Glomerular endothelial cell (primary cell): Measurements from ENCODE around the gene NCAPD2. TPM values are rescaled to one million over a fixed set of nuclear protein-coding genes. Genes with fewer than 3 reads are reported as not detected.

Experiments
- DNase-seq: peaks from one replicate; pipeline ENCODE4 v3.0.0-alpha.2; 2011; ENCODE audit warnings: low read depth, low spot score; ENCODE audit errors: extremely low read depth
- total RNA-seq: library from RNA; depleted of rRNA; stranded (reverse); fragments of >200 nt; gene quantifications from 2 replicates; pipeline ENCODE4 v1.2.3, GENCODE V29; 2015

The NCAPD2 gene, protein sequence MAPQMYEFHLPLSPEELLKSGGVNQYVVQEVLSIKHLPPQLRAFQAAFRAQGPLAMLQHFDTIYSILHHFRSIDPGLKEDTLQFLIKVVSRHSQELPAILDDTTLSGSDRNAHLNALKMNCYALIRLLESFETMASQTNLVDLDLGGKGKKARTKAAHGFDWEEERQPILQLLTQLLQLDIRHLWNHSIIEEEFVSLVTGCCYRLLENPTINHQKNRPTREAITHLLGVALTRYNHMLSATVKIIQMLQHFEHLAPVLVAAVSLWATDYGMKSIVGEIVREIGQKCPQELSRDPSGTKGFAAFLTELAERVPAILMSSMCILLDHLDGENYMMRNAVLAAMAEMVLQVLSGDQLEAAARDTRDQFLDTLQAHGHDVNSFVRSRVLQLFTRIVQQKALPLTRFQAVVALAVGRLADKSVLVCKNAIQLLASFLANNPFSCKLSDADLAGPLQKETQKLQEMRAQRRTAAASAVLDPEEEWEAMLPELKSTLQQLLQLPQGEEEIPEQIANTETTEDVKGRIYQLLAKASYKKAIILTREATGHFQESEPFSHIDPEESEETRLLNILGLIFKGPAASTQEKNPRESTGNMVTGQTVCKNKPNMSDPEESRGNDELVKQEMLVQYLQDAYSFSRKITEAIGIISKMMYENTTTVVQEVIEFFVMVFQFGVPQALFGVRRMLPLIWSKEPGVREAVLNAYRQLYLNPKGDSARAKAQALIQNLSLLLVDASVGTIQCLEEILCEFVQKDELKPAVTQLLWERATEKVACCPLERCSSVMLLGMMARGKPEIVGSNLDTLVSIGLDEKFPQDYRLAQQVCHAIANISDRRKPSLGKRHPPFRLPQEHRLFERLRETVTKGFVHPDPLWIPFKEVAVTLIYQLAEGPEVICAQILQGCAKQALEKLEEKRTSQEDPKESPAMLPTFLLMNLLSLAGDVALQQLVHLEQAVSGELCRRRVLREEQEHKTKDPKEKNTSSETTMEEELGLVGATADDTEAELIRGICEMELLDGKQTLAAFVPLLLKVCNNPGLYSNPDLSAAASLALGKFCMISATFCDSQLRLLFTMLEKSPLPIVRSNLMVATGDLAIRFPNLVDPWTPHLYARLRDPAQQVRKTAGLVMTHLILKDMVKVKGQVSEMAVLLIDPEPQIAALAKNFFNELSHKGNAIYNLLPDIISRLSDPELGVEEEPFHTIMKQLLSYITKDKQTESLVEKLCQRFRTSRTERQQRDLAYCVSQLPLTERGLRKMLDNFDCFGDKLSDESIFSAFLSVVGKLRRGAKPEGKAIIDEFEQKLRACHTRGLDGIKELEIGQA (N-terminal part only)
- total RNA-seq: 37.3 and 45.0 TPM in 2 replicates

DNA sequence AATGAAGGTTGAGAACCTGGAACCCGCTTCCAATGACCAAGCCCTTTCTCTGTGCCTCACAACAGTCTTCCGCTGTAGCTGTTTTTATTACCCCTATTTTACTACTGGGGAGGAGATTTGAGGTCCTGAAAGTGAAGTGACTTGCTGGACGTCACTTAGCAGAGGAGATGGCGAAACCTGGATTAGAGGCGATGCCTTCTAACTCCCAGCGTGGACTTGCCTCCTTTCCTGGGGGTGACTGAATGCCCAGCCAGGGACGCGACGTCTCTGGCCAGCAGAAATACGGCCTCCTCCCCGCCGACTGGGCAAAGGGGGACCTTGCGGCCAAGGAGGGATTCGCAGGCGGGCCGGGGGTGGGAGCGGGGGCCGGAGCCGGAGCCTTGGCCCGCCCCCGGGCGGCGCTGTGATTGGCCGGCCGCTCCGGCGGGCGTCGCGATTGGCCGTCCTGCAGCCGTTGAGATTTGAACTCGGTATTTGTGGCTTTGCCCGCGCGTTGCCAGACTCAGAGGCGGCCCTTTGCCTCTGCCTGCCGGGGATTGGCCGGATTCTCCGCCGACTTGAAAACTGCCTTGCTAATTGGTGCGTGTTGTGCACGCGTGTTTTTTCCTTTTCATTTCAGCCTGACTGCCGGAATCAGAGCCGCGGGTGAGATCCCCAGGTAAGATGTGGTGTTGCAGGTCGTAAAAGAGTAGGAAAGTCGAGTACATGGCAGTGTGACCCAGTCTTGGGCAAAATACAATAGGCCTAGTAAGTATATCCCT, at the start of gene NCAPD2:
Gene NCAPD2, plus strand, starts transcription at position 606 of the 761 bp plus-strand sequence. CDS start 997 bp downstream, outside the sequence.
- peak; percentile 82 for DNase-seq

- no peak for DNase-seq
These were observed 48.9 kb upstream of the NCAPD2 start, which contains the start of gene CD27 for GRCh38 chr12:6444704-6445688. Gene CD27 (plus strand): TSS chr12:6444955. CDS start chr12:6445096, 141 bp downstream.

- no peak for DNase-seq
These were observed 43.6 kb upstream of the NCAPD2 start for GRCh38 chr12:6450091-6450868.

DNA sequence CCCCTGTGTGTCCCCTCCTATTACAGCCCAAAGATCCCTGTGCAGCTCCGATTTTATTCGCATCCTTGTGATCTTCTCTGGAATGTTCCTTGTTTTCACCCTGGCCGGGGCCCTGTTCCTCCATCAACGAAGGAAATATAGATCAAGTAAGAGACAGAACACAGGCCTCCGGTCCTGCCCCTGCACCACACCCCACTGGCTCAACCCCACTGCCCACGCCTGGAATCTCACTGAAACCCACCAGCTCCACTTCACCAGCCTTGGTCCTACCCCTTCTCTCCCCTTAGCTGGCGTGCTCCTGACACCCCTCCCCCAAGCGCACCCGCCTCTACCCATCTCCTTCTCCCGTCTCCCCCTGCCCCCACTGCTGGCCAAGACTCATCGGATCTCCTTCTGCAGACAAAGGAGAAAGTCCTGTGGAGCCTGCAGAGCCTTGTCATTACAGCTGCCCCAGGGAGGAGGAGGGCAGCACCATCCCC, 43.0 kb upstream of the NCAPD2 start:
- no peak for DNase-seq

DNA sequence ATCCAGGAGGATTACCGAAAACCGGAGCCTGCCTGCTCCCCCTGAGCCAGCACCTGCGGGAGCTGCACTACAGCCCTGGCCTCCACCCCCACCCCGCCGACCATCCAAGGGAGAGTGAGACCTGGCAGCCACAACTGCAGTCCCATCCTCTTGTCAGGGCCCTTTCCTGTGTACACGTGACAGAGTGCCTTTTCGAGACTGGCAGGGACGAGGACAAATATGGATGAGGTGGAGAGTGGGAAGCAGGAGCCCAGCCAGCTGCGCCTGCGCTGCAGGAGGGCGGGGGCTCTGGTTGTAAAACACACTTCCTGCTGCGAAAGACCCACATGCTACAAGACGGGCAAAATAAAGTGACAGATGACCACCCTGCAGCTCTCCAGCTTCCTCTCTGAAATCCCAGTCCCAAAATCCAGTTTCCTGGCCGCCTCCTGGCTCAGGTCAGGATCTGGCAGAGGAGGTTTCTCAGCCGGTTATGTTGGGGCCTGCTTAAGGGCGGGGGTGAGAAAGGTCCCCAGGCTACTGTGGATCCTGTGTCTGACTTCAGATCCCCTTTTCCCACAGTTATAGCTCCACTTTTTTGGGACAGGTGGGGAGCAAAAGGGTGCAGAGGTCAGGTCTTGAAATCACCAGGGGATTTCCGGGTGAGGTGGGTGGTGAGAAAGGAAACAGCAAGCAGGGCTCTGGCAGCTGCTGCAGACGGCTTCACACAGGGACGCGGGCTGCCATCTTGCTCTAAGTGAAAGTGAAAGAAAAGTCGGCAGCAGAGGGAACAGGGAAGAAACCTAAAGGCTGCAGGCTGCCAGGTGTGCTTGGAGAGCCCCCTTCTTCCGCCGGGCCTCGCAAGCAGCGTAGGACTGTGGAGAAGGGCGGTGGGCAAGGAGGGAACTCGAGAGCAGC, 42.3 kb upstream of the NCAPD2 start, which contains the start of gene TAPBPL:
Gene TAPBPL, plus strand, starts transcription at position 695 of the 897 bp plus-strand sequence. CDS start 207 bp downstream, outside the sequence.
- no peak for DNase-seq

- no peak for DNase-seq
These were observed 41.5 kb upstream of the NCAPD2 start for GRCh38 chr12:6452245-6452943.

DNA sequence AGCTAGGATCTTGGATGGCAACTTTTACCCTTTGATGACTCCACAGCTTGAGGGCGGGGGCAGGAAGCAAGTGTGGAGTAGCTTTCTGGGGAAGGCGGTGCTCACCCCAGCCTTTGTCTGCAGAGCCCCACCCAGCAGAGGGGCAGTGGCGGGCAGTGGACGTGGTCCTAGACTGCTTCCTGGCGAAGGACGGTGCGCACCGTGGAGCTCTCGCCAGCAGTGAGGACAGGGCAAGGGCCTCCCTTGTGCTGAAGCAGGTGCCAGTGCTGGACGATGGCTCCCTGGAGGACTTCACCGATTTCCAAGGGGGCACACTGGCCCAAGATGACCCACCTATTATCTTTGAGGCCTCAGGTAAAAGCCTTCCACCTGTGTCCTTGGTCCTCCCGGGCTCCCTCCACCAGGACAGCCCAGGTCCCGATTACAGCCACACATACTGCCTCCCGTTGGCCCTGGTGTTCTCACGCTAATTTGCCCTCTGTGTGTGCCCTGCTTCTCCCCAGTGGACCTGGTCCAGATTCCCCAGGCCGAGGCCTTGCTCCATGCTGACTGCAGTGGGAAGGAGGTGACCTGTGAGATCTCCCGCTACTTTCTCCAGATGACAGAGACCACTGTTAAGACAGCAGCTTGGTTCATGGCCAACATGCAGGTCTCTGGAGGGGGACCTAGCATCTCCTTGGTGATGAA, 40.8 kb upstream of the NCAPD2 start:
- no peak for DNase-seq

GRCh38 chr12:6457220-6457945, 36.5 kb upstream of the NCAPD2 start:
- DNase-seq: no peak

- DNase-seq: no peak
These were observed 35.5 kb upstream of the NCAPD2 start for GRCh38 chr12:6458281-6459003.

DNA sequence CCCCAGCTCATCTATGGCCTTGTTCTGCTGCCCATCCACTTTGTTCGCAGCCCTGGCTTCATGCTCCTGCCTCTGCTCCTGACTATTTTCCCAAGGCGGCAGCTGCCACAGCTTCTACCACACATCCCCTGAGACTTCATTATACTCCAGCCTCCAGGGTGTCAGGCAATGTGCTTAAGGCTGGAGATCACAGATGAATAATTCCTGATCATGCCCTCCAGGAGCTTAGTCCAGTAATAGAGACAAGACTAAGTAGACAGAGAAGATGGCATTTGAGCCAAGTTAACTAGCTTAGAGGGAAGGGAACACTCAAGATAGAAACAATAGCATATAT, 34.9 kb upstream of the NCAPD2 start:
- no peak for DNase-seq

GRCh38 chr12:6460751-6461371, 33.0 kb upstream of the NCAPD2 start:
- no peak for DNase-seq

DNA sequence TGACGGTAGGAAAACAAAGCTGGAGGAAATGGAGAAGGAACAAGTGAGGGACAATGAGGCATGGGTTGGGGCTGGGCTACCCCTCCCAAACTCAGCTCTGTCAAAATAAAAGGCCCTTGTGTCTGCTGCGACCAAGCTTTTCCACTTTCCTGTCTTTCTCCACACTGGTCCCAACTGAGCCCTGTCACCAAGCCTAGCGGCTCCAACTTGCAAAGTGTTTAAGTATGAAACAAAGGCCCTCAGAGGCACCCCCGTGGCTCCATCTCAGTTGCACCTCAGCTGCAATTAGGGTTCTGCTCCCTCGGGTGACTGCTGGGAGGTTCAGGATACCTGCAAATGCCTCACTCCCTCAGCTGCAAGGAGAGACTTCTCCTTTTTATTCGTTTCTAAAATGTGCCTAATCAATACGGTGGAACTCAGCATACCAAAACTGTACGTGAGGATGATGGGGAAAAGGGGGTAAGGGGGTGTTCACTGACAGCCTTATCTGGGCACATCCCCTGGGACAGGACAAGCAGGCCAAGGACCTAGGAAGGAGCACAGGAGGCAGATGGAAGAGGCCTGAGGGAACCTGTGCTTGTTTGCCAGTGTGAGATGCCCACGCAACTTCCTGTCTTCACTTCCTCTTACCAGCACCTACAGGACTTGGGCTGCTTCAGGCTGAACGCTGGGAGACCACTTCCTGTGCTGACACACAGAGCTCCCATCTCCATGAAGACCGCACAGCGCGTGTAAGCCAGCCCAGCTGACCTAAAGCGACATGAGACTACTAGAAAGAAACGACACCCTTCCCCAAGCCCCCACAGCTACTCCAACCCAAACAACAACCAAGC, 32.3 kb upstream of the NCAPD2 start:
- DNase-seq: no peak
